ENCODE data around the gene CNKSR2.

GRCh38 chrX:21638311-21638710 is 264.1 kb downstream of the CNKSR2 start:
- TF ChIP-seq CTCF (conservative IDR thresholded peaks at IDR 0.05; ENCODE audit: low read depth in 2 of 2) (no peak), REST (IDR thresholded peaks at IDR 0.05; ENCODE audit: unreplicated experiment) (no peak), POLR2AphosphoS5 (IDR thresholded peaks at IDR 0.05; ENCODE audit: low read depth) (no peak), EZH2 (IDR thresholded peaks at IDR 0.05; ENCODE audit: low read depth, unreplicated experiment) (no peak), CREB1 (CRISPR knock-in tag; IDR thresholded peaks at IDR 0.05; ENCODE audit: low read depth) (no peak), EZH2phosphoT487 (IDR thresholded peaks at IDR 0.05; ENCODE audit: unreplicated experiment) (no peak), ZNF114 (CRISPR knock-in tag; IDR thresholded peaks at IDR 0.05) (no peak), JUNB (IDR thresholded peaks at IDR 0.05; ENCODE audit: unreplicated experiment) (no peak), ZNF462 (CRISPR knock-in tag; IDR thresholded peaks at IDR 0.05) (no peak)
